HG02763 (cell line): ENCODE measurements around the gene HTR7.
"Not testable (repeated sequence)": the region's sequence is repeated elsewhere in the genome, so short reads cannot be mapped to it uniquely, and the experiment has no call there.

ENCODE experiments used
- ATAC-seq: cut with Tn5 transposase; IDR thresholded peaks from one replicate; pipeline ENCODE4 v1.9.1; 2021; ENCODE audit warnings: mild to moderate bottlenecking, moderate library complexity; ENCODE audit not compliant: unreplicated experiment

HTR7 gene

GRCh38 chr10:90857635-90858460 lies at the start of gene HTR7:
HTR7 (minus strand) TSS chr10:90858039; CDS start chr10:90857671, 368 bp downstream.
- peak; percentile 63 for ATAC-seq

DNA sequence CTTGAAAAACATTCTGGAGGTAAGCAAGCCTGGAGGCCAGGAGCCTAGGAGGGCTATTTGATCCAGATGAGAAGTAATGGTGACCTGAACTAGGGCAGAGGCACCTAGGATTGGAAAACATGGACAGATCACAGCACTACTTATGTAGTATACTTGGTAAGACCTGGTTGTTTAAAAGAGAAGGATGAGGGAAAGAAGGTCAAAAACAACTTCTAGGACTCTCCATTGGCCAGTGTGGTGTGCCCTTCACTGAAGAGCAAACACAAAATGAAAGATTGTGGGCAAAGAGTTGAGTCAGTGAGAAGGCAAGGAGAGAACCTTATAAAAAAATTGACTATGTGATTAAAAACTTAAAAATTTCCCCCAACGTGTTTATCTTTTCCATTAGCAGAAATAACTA lies 48.8 kb upstream of the HTR7 start:
- no peak for ATAC-seq

DNA sequence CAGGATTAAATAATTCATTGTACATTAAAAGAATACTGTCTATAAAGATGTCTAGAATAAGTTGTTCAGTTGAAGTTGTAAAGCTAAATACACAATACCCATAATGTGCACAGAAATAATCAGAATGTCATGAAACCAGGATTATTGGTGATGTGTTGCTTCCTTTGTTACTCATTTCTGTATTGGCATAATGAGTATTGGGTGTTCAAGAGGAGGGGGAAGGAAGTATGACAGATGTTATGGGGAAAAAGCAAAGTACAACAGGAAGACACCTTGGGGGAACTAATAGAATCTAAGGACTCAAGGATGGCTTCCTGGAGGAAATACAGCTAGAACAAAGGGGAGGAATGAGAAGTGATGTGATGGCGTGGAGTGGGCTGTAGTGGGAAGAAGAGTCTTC lies 48.1 kb upstream of the HTR7 start:
- ATAC-seq: no peak

DNA sequence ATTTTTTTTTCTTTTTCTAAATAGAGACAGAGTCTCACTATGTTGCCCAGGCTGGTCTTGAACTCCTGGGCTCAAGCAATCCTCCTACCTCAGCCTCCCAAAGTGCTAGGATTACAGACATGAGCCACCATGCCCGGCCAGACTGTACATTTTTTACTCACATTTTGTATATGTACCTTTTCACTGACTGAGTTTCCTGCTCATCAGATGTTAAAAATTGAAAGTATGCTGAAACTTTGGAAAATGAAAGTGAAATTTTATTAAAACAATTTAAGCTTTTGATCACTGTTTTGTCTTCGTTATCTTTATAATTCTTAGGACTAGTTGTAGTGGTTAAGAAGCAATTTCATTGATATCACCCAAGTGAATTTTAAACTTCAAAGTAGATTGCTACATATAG lies 39.1 kb upstream of the HTR7 start:
- ATAC-seq: not testable (repeated sequence)

DNA sequence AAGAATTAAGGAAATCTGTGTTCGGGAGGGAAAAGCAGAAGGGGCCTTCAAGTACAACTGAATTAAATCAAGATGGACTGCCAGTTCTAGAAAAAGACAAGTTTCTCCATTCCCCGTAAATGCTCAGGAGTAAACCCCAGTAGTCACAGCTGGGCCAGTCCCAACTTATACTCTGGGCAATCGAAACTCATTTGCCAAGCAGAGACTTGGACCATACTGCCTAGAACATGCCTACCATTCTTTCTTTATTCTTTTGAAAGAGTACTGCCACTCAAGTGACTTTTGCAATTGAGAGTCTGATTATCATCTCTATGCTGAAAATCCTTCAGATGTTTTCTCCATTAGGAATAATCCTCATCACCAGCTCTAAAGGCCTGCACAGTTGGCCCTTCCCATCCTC lies 35.4 kb upstream of the HTR7 start:
- no peak for ATAC-seq

- no peak for ATAC-seq
Observed at GRCh38 chr10:90890347-90890746, 32.5 kb upstream of the HTR7 start.

- ATAC-seq: no peak
Observed at GRCh38 chr10:90889636-90890035, 31.8 kb upstream of the HTR7 start.

GRCh38 chr10:90888387-90888786 lies 30.5 kb upstream of the HTR7 start:
- ATAC-seq: no peak

GRCh38 chr10:90887555-90887954 lies 29.7 kb upstream of the HTR7 start:
- ATAC-seq: no peak

- ATAC-seq: no peak
Observed at GRCh38 chr10:90885176-90885575, 27.3 kb upstream of the HTR7 start.

DNA sequence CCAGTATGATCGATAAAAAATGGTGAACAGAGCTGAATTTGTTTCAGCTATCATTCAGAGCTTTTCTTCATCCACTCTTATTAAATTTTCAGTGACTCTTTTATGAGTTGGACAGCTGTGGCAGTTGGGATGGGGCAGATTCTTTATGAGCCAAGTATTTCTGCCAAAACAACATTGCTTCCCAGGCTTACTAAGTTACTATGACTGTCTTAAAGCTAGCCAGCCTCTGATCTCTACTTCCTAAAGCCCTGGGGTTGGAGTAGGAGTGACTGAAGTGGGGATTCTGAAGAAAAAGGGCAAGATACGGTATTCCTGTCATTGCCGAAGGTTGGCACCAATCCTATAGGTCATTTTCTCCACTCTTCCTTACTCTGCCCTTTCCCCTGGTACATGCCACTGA lies 26.6 kb upstream of the HTR7 start:
- ATAC-seq: no peak

DNA sequence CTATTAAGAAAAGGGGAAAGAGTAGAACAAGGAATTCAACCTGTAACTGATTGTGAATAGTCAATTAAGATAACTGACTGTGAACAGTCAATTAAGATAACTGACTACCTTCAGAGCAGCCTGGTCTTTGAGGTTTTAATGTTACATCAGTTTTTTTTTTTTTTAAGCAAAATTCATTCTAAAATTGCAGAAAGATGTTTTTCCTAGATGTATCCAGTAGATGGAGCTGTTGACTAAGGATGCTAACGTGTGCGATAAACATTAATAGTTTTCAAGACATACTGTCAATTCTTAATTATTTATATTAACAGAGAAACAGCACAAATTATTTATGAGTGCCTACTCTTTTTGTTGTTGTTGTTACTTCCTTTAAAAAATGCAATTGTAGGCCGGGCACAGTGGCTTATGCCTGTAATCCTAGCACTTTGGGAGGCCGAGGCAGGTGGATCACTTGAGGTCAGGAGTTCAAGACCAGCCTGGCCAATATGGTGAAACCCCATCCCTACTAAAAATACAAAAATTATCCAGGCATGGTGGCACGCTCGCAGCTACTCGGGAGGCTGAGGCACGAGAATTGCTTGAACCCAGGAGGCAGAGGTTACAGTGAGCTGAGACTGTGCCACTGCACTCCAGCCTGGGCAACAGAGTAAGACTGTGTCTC lies 22.4 kb upstream of the HTR7 start:
- not testable (repeated sequence) for ATAC-seq

DNA sequence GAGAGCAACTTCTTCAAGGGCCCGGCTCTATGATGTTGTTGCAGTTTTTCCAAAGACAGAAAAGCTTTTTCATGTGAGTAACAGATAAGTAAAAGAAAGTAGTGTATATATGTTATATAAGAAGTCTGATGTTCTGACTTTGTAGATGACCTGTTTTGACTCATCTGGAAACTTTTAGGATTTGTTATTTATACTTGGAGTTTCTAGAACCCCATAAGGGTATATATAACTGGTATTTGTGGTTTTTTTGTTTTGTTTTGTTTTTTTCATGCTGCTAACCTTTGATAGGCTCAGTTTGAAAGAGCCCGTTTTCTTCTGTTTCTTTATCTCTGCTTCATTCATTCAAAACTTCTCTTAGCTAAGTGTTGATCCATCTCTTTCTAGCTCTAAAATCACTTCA lies 21.2 kb upstream of the HTR7 start:
- no peak for ATAC-seq

- no peak for ATAC-seq
Observed at GRCh38 chr10:90872648-90873020, 14.8 kb upstream of the HTR7 start.

DNA sequence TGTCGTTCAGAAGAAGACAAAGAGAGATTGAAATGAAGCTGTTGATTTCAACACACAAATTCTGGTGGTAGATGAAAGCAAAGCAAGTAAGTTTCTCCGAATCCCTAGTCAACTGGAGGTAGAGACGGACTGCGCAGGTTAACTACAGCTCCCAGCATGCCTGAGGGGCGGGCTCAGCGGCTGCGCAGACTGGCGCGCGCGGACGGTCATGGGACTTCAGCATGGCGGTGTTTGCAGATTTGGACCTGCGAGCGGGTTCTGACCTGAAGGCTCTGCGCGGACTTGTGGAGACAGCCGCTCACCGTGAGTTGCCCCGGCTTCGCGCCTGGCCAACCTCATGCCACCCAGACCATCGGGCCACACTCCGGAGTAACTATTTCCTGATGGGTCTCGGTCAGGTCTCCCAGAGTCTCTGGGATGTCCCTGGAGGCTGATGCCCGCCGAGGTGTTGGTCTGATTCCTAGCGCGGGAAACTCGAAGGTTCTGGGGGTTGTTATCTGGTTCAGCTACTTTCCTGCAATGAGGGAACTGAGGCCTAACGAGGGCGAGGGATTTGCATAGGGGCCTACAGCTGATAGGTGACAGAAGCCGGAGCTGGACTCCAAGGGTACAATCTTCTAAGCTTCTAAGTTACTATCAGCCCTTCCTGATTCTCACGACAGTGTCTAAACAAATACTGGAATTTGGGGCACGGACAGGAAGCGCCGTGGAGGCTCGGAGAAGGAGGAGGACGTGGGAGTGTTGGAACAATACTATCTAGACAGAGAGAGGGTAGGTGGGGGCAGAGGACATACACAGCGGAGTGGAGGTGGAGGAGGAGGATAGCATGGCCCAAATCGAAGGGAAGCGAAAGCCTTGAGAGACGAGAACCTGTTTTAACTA lies 14.2 kb upstream of the HTR7 start, which contains the start of gene RPP30:
TSS of gene RPP30 (plus strand) at position 209 of the 882 bp plus-strand sequence. CDS start at position 222, 13 bp downstream.
- peak; percentile 98 for ATAC-seq

GRCh38 chr10:90871279-90871765 lies 13.5 kb upstream of the HTR7 start:
- peak; percentile 46 for ATAC-seq

- no peak for ATAC-seq
Observed at GRCh38 chr10:90866050-90866598, 8.3 kb upstream of the HTR7 start.

DNA sequence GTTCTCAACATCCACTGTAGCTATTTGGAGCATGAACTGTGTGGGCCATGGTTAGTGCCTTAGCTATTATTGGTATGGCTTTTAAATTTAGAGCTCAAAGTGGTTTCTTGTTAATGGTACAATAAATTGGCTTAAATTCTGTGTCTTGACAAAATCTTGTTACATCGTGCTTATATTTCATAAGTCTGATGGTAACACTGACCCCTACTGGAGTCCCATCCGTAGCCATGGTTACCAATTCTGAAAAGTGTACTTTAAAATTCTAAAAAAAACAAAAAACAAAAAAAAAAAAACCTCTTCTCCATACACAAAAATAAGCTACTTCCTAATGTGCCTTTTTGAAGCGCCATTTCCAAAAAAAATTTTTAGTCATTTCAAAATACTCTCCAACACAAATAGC lies 7.6 kb upstream of the HTR7 start:
- ATAC-seq: no peak

DNA sequence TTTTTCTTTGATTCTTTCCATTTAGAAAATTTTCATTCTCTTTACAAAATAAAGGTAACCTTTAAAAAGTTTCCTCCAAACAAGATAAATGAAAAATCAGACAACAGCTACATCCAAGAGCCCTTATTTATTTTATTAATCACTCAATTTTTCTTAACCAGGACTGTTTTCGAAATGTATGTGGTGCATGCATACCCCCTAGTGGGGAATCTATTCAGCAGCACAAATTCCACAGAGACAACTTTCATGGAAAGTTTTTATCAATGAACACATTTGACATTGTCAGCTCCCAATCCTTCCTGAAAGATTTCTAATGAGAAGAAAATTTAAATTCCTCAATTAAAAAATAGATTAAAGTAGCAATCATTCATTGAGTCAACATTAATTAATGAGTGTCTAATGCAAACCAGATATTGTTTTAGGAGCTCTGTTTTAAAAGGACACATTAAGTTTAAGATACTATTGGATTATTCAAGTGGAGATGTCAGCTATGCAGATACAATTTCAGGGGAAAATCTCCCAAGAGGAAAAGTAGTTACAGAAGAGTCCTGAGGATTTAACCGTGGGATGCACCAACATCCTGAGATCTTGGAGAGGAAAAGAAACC lies 5.2 kb upstream of the HTR7 start:
- ATAC-seq: no peak

- no peak for ATAC-seq
Observed at GRCh38 chr10:90860790-90861189, 3.0 kb upstream of the HTR7 start.
